HG02852 (cell line): ENCODE measurements around the gene TCF21.
"Not testable (repeated sequence)": the region's sequence is repeated elsewhere in the genome, so short reads cannot be mapped to it uniquely, and the experiment has no call there.

ENCODE experiments used
- ATAC-seq: cut with Tn5 transposase; IDR thresholded peaks from one replicate; pipeline ENCODE4 v1.9.1; 2021; ENCODE audit warnings: mild to moderate bottlenecking, moderate library complexity; ENCODE audit not compliant: unreplicated experiment

TCF21 gene

DNA sequence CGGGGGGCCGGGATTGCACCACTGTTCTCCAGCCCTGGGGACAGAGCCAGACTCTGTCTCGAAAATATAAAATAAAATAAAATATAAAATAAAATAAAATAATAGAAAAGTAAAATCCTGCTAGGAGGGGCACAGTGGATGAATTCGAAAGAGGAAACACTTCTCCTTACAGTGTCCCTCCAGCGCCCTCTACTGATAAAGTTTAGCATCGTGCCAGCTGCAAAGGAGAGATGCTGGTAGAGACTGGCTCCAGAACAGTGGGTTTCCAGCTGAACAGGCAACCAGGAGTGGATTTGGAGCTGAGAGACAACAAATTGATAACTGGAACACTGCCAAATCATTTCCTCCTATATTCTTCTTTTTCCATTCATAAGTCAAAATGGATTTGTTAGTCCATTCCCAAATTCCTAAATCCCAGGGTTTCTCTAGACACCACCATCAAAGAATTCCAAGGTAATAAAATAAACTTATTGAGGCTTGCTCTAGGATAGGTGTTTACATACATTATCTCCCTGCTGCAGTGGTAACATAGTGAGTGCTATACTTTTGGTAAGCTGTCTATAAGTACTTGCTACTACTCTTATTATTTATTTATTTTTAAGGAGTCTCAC is 32.4 kb downstream of the TCF21 start:
- peak; percentile 52 for ATAC-seq

DNA sequence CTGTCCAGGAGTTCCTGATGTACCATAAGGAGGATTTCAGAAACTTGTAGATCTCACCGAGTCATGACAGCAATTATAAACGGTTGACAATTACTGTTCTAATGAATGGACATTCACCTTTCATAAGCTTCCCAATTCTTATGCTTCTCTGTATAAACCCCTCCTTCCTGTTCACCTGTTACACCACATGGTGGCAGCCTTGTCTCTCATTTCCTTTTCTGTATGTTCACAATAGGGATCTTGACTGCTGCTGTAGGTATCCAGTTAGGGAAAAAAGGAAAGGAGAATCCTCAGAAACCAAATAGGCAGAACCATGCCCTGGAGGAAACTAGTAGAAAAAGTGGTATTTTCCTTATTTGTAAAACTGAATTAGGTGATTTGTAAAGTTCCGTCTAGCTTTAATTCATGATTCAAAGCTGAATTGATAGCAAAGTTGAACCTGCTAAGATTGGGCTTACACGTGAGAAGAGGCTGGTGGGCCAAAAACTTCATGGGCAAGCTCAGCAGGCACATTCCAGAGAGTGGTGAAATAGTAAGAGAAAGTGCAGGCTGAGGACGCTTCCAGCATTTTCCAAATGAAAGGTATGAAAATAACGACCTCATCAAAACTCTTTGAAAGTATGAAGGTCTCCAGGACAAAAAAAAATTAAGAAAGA is 35.2 kb downstream of the TCF21 start:
- ATAC-seq = no peak

DNA sequence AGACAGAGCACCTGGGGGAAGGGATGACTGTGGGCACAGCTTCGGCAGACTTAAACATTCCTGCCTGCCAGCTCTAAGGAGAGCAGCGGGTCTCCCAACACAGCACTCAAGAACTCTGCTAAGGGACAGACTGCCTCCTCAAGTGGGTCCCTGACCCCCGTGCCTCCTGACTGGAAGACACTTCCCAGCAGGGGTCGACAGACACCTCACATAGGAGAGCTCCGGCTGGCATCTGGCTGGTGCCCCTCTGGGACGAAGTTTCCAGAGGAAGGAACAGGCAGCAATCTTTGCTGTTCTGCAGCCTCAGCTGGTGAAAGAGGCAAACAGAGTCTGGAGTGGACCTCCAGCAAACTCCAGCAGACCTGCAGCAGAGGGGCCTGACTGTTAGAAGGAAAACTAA is 42.3 kb downstream of the TCF21 start:
- not testable (repeated sequence) for ATAC-seq

DNA sequence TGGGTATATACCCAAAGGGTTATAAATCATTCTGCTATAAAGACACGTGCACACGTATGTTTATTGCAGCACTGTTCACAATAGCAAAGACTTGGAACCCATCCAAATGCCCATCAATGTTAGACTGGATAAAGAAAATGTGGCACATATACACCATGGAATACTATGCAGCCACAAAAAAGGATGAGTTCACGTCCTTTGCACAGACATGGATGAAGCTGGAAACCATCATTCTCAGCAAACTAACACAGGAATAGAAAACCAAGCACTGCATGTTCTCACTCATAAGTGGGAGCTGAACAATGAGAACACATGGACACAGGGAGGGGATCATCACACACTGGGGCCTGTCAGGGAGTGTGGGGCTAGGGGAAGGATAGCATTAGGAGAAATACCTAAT is 47.4 kb downstream of the TCF21 start:
- ATAC-seq = not testable (repeated sequence)

DNA sequence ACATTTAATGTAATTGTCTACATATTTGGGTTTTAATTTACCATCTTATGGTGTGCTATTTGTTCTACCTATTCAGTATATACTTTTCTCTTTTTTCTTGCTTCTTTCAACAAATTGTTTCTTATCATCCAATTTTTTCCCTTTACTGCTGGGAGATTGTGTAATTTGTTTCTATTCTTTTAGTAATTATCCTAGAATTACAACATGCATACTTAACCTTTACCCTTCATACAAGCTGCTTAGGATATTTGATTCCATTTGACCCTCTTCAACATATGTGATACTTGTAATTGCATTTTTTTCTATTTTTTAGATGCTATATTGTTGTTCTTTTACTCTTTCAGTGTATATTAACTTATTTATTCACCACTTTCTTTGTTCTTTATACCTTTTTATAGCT is 49.0 kb downstream of the TCF21 start:
- ATAC-seq = no peak

DNA sequence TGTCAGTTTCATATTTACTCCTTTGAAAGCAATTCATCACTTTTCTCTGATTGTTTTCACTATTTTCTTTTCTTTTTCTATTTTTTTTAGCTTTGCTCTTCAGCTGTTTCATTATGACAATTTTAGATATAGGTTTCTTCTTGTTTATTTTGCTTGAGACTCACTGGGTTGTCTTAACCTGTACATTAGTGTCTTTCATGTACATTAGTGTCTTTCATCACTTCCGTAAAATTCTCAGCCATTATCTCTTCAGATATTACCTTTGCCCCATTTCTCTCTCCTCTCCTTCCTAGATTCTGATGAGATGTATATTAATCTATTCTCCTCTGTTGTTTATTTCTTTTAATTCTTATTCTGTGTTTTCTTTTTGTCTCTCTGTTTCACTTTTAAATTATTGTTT is 49.6 kb downstream of the TCF21 start:
- no peak for ATAC-seq

DNA sequence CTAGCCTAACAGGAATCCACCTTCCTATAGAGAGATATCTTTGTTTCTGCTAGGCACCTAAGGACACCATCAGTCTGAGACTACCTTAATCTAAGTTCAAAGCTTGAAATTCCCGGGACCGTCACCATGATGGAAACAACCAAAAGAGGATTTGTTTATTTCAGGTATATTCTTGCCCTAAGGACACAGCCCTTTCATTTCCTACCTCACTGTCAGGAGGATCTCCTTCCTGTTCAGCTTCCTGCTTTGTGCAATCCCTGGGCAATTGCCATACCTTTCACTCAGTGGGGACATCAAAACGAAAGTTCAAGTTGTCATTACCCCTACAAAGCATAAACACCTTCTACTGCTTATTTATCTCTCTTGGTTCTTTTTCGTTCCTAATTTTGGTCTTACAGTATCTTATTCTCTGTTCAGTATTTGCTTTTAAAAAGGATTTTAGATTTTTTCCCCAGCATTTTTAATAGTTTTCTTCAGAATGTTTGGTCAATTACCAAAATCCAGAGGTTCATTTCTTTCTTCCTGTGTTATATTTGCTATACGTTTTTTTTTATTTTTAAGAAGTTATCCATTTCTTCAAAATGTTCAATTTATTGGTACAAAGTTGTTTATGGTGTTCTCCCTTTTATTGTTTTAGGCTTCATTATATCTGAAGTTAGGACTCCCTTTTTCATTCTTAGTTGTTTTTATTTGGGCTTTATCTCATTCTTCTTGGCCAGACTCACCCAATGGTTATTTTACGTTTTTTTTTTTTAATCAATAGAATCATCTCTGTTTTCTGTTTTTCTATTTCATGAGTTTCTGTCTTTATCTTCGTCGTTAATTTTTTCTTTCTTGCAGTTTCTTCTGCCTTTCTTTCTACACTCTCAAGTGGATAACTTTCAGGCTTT is 51.1 kb downstream of the TCF21 start:
- no peak for ATAC-seq
